ENCODE measurements around the gene PPIL1. TPM values are rescaled to one million over a fixed set of nuclear protein-coding genes. Genes with fewer than 3 reads are reported as not detected.

The PPIL1 gene
- total and polyA plus RNA-seq, 2 experiments from 2014 or later: 20.4 to 27.1 TPM

- Histone ChIP-seq H3K9me3 (ENCODE audit: low read depth) (no peaks in the 10 kb centered on the region), H2AFZ (no peak overlapping the region)
- 82 to 85% methylated on average over 16 of the region's 16 CpGs for WGBS, 2 experiments (ENCODE audit: low coverage in 1 of 2, low lambda C conversion rate in 2 of 2, missing lambda C conversion rate in 2 of 2)
These were observed 64.4 kb downstream of the PPIL1 start for GRCh38 chr6:36809941-36810803.

GRCh38 chr6:36809156-36809555 lies 65.4 kb downstream of the PPIL1 start:
- no peaks in the 10 kb centered on the region for H3K4me1 ChIP-seq (ENCODE audit: insufficient read depth)
- no peaks in the 10 kb centered on the region for H3F3A ChIP-seq (ENCODE audit: insufficient read depth)
- no peak for TF ChIP-seq EZH2 (IDR thresholded peaks at IDR 0.05; ENCODE audit: insufficient read depth, poor library complexity, severe bottlenecking)
- TF ChIP-seq EZH2phosphoT487 (IDR thresholded peaks at IDR 0.05; ENCODE audit: insufficient read depth, low read depth): no peak
- no peaks in the 10 kb centered on the region for H3K36me3 ChIP-seq (ENCODE audit: low read depth)
- peaks cover 9% of the 10 kb centered on the region; the same call in 1 of the 2 replicates for H3K27me3 ChIP-seq (replicated peaks; ENCODE audit: insufficient read depth)
- H3K9me3 ChIP-seq (ENCODE audit: low read depth): no peaks in the 10 kb centered on the region
- H3K4me2 ChIP-seq (ENCODE audit: unreplicated experiment): no peak overlapping the region
- no peak overlapping the region for H3K27ac ChIP-seq
- H3K9ac ChIP-seq: no peak overlapping the region
- WGBS, 2 experiments (ENCODE audit: low coverage in 1 of 2, low lambda C conversion rate in 2 of 2, missing lambda C conversion rate in 2 of 2): 86% methylated on average over 6 of the region's 6 CpGs
- H2AFZ ChIP-seq: no peak overlapping the region
- no peak for DNase-seq
- in situ Hi-C loops (cut with MboI): no loop called here
- H4K20me1 ChIP-seq (ENCODE audit: insufficient read depth): no peaks in the 10 kb centered on the region
- no peaks in the 10 kb centered on the region for H3K79me2 ChIP-seq (ENCODE audit: insufficient read depth)
- no peaks in the 10 kb centered on the region for H3K9me2 ChIP-seq (ENCODE audit: insufficient read depth)
- H3K4me3 ChIP-seq: no peak overlapping the region

More at GRCh38 chr6:36809941-36810803, 64.4 kb downstream of the PPIL1 start:
- H3F3A ChIP-seq (ENCODE audit: insufficient read depth): no peaks in the 10 kb centered on the region
- TF ChIP-seq EZH2 (IDR thresholded peaks at IDR 0.05; ENCODE audit: insufficient read depth, poor library complexity, severe bottlenecking) (no peak), EZH2phosphoT487 (IDR thresholded peaks at IDR 0.05; ENCODE audit: insufficient read depth, low read depth) (no peak)
- H3K4me1 ChIP-seq (ENCODE audit: insufficient read depth): no peaks in the 10 kb centered on the region
- H3K36me3 ChIP-seq (ENCODE audit: low read depth): no peaks in the 10 kb centered on the region
- H3K9me2 ChIP-seq (ENCODE audit: insufficient read depth): no peaks in the 10 kb centered on the region
- no peak overlapping the region for H3K4me3 ChIP-seq
- no peak overlapping the region for H3K9ac ChIP-seq
- no peak overlapping the region for H3K4me2 ChIP-seq (ENCODE audit: unreplicated experiment)
- no peak overlapping the region for H3K27ac ChIP-seq
- peaks cover 9% of the 10 kb centered on the region; the same call in 1 of the 2 replicates for H3K27me3 ChIP-seq (replicated peaks; ENCODE audit: insufficient read depth)
- H3K79me2 ChIP-seq (ENCODE audit: insufficient read depth): no peaks in the 10 kb centered on the region
- in situ Hi-C loops (cut with MboI): no loop called here
- DNase-seq: no peak
- no peaks in the 10 kb centered on the region for H4K20me1 ChIP-seq (ENCODE audit: insufficient read depth)

DNA sequence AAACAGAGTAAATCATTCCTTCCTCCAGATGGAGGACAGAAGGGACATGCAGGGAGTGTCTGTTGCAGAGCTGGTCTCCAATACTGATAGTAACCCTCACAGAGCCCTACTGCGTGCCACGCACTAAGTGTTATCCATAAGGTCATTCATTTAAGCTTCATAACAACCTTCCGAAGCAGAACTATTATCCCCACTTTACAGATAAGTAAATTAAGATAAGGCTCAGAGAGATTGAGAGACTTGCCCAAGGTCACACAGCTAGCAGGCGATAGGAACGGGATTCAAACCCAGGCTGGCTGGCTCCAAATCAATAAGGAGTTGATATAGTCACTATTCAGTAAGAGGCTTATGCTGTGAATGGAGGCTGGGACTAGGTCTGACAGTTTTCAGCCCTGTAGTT lies 66.0 kb downstream of the PPIL1 start:
- Histone ChIP-seq H3K27ac (no peak overlapping the region), H4K20me1 (ENCODE audit: insufficient read depth) (no peaks in the 10 kb centered on the region), H3K9ac (no peak overlapping the region), H2AFZ (no peak overlapping the region), H3K4me3 (no peak overlapping the region), H3K27me3 (replicated peaks; ENCODE audit: insufficient read depth) (peaks cover 9% of the 10 kb centered on the region; the same call in 1 of the 2 replicates), H3K36me3 (ENCODE audit: low read depth) (no peaks in the 10 kb centered on the region), H3K9me2 (ENCODE audit: insufficient read depth) (no peaks in the 10 kb centered on the region), H3K4me2 (ENCODE audit: unreplicated experiment) (no peak overlapping the region), H3F3A (ENCODE audit: insufficient read depth) (no peaks in the 10 kb centered on the region), H3K79me2 (ENCODE audit: insufficient read depth) (no peaks in the 10 kb centered on the region), H3K9me3 (ENCODE audit: low read depth) (no peaks in the 10 kb centered on the region), H3K4me1 (ENCODE audit: insufficient read depth) (no peaks in the 10 kb centered on the region)
- in situ Hi-C loops (cut with MboI): no loop called here
- no peak for DNase-seq
- TF ChIP-seq EZH2 (IDR thresholded peaks at IDR 0.05; ENCODE audit: insufficient read depth, poor library complexity, severe bottlenecking) (no peak), EZH2phosphoT487 (IDR thresholded peaks at IDR 0.05; ENCODE audit: insufficient read depth, low read depth) (no peak)
- 70 to 75% methylated on average over 5 of the region's 5 CpGs for WGBS, 2 experiments (ENCODE audit: low coverage in 1 of 2, low lambda C conversion rate in 2 of 2, missing lambda C conversion rate in 2 of 2)

DNA sequence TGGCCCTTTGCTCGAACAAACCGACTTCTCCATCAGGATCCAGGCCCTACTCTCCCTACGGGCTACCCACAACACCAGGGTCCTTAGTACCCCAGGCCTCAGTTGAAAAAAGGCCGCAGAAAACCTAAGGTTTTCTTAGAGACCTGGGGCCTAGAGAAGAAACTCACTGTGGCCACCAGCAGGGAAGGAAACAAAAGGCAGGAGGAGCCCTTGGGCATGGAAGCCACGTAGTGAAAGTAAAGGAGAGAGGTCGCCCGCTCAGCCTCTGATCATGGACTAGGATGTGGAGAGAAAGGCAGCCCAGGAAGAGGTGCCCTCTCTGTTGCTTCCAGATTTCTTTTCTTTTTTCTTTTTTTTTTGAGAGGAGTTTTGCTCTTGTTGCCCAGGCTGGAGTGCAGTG lies 66.9 kb downstream of the PPIL1 start:
- in situ Hi-C loops (cut with MboI): no loop called here
- H3K4me2 ChIP-seq (ENCODE audit: unreplicated experiment): no peak overlapping the region
- no peak overlapping the region for H2AFZ ChIP-seq
- no peak for TF ChIP-seq EZH2 (IDR thresholded peaks at IDR 0.05; ENCODE audit: insufficient read depth, poor library complexity, severe bottlenecking)
- TF ChIP-seq EZH2phosphoT487 (IDR thresholded peaks at IDR 0.05; ENCODE audit: insufficient read depth, low read depth): no peak
- no peak for DNase-seq
- peaks cover 9% of the 10 kb centered on the region; the same call in 1 of the 2 replicates for H3K27me3 ChIP-seq (replicated peaks; ENCODE audit: insufficient read depth)
- H3K9me3 ChIP-seq (ENCODE audit: low read depth): no peaks in the 10 kb centered on the region
- H3F3A ChIP-seq (ENCODE audit: insufficient read depth): no peaks in the 10 kb centered on the region
- H3K79me2 ChIP-seq (ENCODE audit: insufficient read depth): no peaks in the 10 kb centered on the region
- H4K20me1 ChIP-seq (ENCODE audit: insufficient read depth): no peaks in the 10 kb centered on the region
- no peak overlapping the region for H3K27ac ChIP-seq
- no peaks in the 10 kb centered on the region for H3K9me2 ChIP-seq (ENCODE audit: insufficient read depth)
- WGBS, 2 experiments (ENCODE audit: low coverage in 1 of 2, low lambda C conversion rate in 2 of 2, missing lambda C conversion rate in 2 of 2): 92 to 93% methylated on average over 7 of the region's 7 CpGs
- H3K4me3 ChIP-seq: no peak overlapping the region
- no peaks in the 10 kb centered on the region for H3K36me3 ChIP-seq (ENCODE audit: low read depth)
- H3K4me1 ChIP-seq (ENCODE audit: insufficient read depth): no peaks in the 10 kb centered on the region
- H3K9ac ChIP-seq: no peak overlapping the region
